HCT116 (cell line): ENCODE data around the gene TSPAN3. TPM values are rescaled to one million over a fixed set of nuclear protein-coding genes. Genes with fewer than 3 reads are reported as not detected.

Source experiments
- ATAC-seq: fragments of 200-7000 bp; cut with Tn5 transposase; 2 replicates; pipeline ENCODE4 v1.9.1; 2020; ENCODE audit warnings: mild to moderate bottlenecking, moderate library complexity
- BruUV-seq: library from RNA; stranded (reverse); fragments of 400-500 nt; replicated peaks from 2 replicates; lab custom pipeline; 2021; lab: Mats Ljungman, UMichigan
- CTCF ChIA-PET: fragments of 300-600 bp; sonication (Branson Sonifier 250); formaldehyde crosslinking; loops from one replicate; lab custom pipeline; 2021; ENCODE audit warnings: antibody characterized with exemption; lab: Charles Lee
- POLR2A ChIA-PET: fragments of 300-600, 350-600 bp; sonication (Branson Sonifier 250); formaldehyde crosslinking; loops from one replicate; lab custom pipeline; 2021; ENCODE audit warnings: antibody characterized with exemption; lab: Charles Lee
- RAD21 ChIA-PET, 2 experiments: fragments of 300-600 bp; sonication (Branson Sonifier 250); formaldehyde crosslinking; loops; one replicate each; lab custom pipeline; 2023; ENCODE audit warnings: low total read pairs in 2 of 2; ENCODE audit not compliant: uncharacterized antibody in 2 of 2, unreplicated experiment in 2 of 2, low non-redundant PET in 1 of 2; lab: Charles Lee
- DNase-seq: peaks from one replicate; pipeline ENCODE4 v3.0.0-alpha.2; 2010; ENCODE audit warnings: low read depth, low spot score
- H2AFZ ChIP-seq: fragments of 200-600 bp; shearing (Covaris generic), sonication (generic); 2 replicates; pipeline ENCODE4 v1.6.1; 2017; ENCODE audit warnings: low read depth, mixed run types, mixed read lengths, antibody characterized with exemption, low read length; ENCODE audit not compliant: poor library complexity, severe bottlenecking
- H3K27ac ChIP-seq: 2 replicates; pipeline ENCODE4 v1.5.1; 2012; ENCODE audit warnings: low read depth, low read length
- H3K27me3 ChIP-seq: fragments of 200-600 bp; sonication (generic); 2 replicates; pipeline ENCODE4 v1.6.1; 2016; ENCODE audit warnings: mixed run types, low read length, mixed read lengths; ENCODE audit not compliant: insufficient read depth
- H3K36me3 ChIP-seq, 2 experiments: fragments of 200-500 bp in 1 of 2; fragments of 200-600 bp in 1 of 2; sonication (Bioruptor generic) in 1 of 2; sonication (generic) in 1 of 2; 2 replicates each; pipeline versions ENCODE4 v1.5.1 to v1.6.1; 2014 to 2016; ENCODE audit warnings: low read length in 2 of 2, inconsistent platforms in 1 of 2, mixed read lengths in 1 of 2, mixed run types in 1 of 2; ENCODE audit not compliant: insufficient read depth in 2 of 2, control insufficient read depth in 1 of 2
- H3K4me1 ChIP-seq, 2 experiments: fragments of 200-600 bp in 1 of 2; sonication (generic) in 1 of 2; 2 replicates each; pipeline versions ENCODE4 v1.5.1 to v1.6.1; 2012 to 2017; ENCODE audit warnings: low read length in 2 of 2, inconsistent platforms in 1 of 2, mild to moderate bottlenecking in 1 of 2, mixed read lengths in 1 of 2, mixed run types in 1 of 2, moderate library complexity in 1 of 2; ENCODE audit not compliant: insufficient read depth in 2 of 2, control insufficient read depth in 1 of 2
- H3K4me2 ChIP-seq: fragments of 200-600 bp; sonication (generic); 2 replicates; pipeline ENCODE4 v1.6.1; 2017; ENCODE audit warnings: mixed run types, low read length, mixed read lengths
- H3K4me3 ChIP-seq, 2 experiments: fragments of 200-600 bp in 1 of 2; sonication (generic) in 1 of 2; replicated peaks in 1 of 2; 2 replicates each; pipeline ENCODE4 v1.5.1; 2011 to 2016; ENCODE audit warnings: low read length in 2 of 2, control low read depth in 1 of 2, low read depth in 1 of 2, mild to moderate bottlenecking in 1 of 2, mixed read lengths in 1 of 2, mixed run types in 1 of 2
- H3K79me2 ChIP-seq: fragments of 200-600 bp; sonication (generic); 2 replicates; pipeline ENCODE4 v1.6.1; 2017; ENCODE audit warnings: mild to moderate bottlenecking, mixed run types, low read length, moderate library complexity, mixed read lengths; ENCODE audit not compliant: insufficient read depth
- H3K9ac ChIP-seq: fragments of 200-600 bp; sonication (generic); 2 replicates; pipeline ENCODE4 v1.6.1; 2016; ENCODE audit warnings: low read length, mixed read lengths
- H3K9me2 ChIP-seq: fragments of 200-600 bp; sonication (generic), shearing (Covaris generic); 2 replicates; pipeline ENCODE4 v1.6.1; 2017; ENCODE audit warnings: mixed run types, mild to moderate bottlenecking, moderate library complexity; ENCODE audit not compliant: insufficient read depth
- H3K9me3 ChIP-seq, 2 experiments: fragments of 200-500 bp in 1 of 2; fragments of 200-600 bp in 1 of 2; sonication (Bioruptor generic) in 1 of 2; sonication (generic) in 1 of 2; 2 replicates each; pipeline ENCODE4 v1.6.1; 2014 to 2017; ENCODE audit warnings: low read length in 2 of 2, mixed read lengths in 2 of 2, inconsistent platforms in 1 of 2, low read depth in 1 of 2, mild to moderate bottlenecking in 1 of 2, mixed run types in 1 of 2, moderate library complexity in 1 of 2; ENCODE audit not compliant: control insufficient read depth in 1 of 2, insufficient read depth in 1 of 2
- H4K20me1 ChIP-seq: fragments of 200-600 bp; sonication (generic), shearing (Covaris generic); 2 replicates; pipeline ENCODE4 v1.6.1; 2017; ENCODE audit warnings: mixed run types, mild to moderate bottlenecking, moderate library complexity; ENCODE audit not compliant: insufficient read depth
- ATF3 ChIP-seq: IDR thresholded peaks from 2 replicates; pipeline ENCODE4 v1.6.1; 2012
- CTCF ChIP-seq, 3 experiments: fragments of 200-600 bp in 1 of 3; sonication (generic) in 1 of 3; IDR thresholded peaks in 2 of 3; conservative IDR thresholded peaks in 1 of 3; 2 replicates each; pipeline ENCODE4 v1.5.1; 2012 to 2017; ENCODE audit warnings: low read depth in 2 of 3, low read length in 2 of 3, antibody characterized with exemption in 1 of 3, borderline replicate concordance in 1 of 3, control low read depth in 1 of 3, mild to moderate bottlenecking in 1 of 3, mixed read lengths in 1 of 3, mixed run types in 1 of 3, moderate library complexity in 1 of 3; ENCODE audit not compliant: insufficient read depth in 1 of 3
- EGR1 ChIP-seq: IDR thresholded peaks from 2 replicates; pipeline ENCODE4 v1.6.1; 2012; ENCODE audit warnings: low read depth
- EZH2 ChIP-seq: fragments of 200-600 bp; sonication (generic); IDR thresholded peaks from 2 replicates; pipeline ENCODE4 v1.6.1; 2017; ENCODE audit warnings: antibody characterized with exemption, mixed run types
- EZH2phosphoT487 ChIP-seq: fragments of 200-600 bp; IDR thresholded peaks from 2 replicates; pipeline ENCODE4 v1.6.1; 2018; ENCODE audit warnings: antibody characterized with exemption, borderline replicate concordance
- FOSL1 ChIP-seq: IDR thresholded peaks from 2 replicates; pipeline ENCODE4 v1.6.1; 2012; ENCODE audit warnings: low read depth
- JUND ChIP-seq: IDR thresholded peaks from 2 replicates; pipeline ENCODE4 v1.6.1; 2012
- POLR2AphosphoS5 ChIP-seq: IDR thresholded peaks from 2 replicates; pipeline ENCODE4 v1.6.1; 2011; ENCODE audit warnings: mild to moderate bottlenecking, low read depth, low read length, moderate library complexity
- SIN3A ChIP-seq: IDR thresholded peaks from 2 replicates; pipeline ENCODE4 v1.6.1; 2012; ENCODE audit warnings: low read depth
- SRF ChIP-seq: IDR thresholded peaks from 2 replicates; pipeline ENCODE4 v1.6.1; 2012; ENCODE audit warnings: low read depth
- TCF7L2 ChIP-seq: IDR thresholded peaks from 2 replicates; pipeline ENCODE4 v1.7.0; 2011; ENCODE audit warnings: borderline replicate concordance, inconsistent platforms; ENCODE audit not compliant: insufficient read depth, insufficient read length; ENCODE audit errors: extremely low read depth
- YY1 ChIP-seq: IDR thresholded peaks from 2 replicates; pipeline ENCODE4 v1.6.1; 2011; ENCODE audit warnings: low read length, low read depth, moderate library complexity, mild to moderate bottlenecking; ENCODE audit not compliant: insufficient replicate concordance; ENCODE audit errors: extremely low read depth
- ZBTB33 ChIP-seq: IDR thresholded peaks from 2 replicates; pipeline ENCODE4 v1.6.1; 2011; ENCODE audit warnings: mild to moderate bottlenecking, low read length, moderate library complexity; ENCODE audit not compliant: insufficient replicate concordance; ENCODE audit errors: extremely low read depth
- ZFX ChIP-seq: fragments of 450-650 bp; IDR thresholded peaks from 2 replicates; pipeline ENCODE4 v1.6.1; 2017
- ZNF274 ChIP-seq: fragments of 200-500 bp; sonication (Bioruptor generic); IDR thresholded peaks from 2 replicates; pipeline ENCODE4 v1.6.1; 2014; ENCODE audit warnings: mild to moderate bottlenecking, low read depth, low read length, inconsistent platforms
- intact Hi-C: fragments of 100-400 bp; cut with micrococcal nuclease; formaldehyde crosslinking; loops from 2 replicates; pipeline ENCODE4 v1.10.0; 2022
- total RNA-seq: library from RNA; stranded (reverse); gene quantifications from one replicate; pipeline ENCODE4 v1.2.1, GENCODE V29; 2021; ENCODE audit not compliant: unreplicated experiment

Gene TSPAN3
- total RNA-seq, 1 experiment from 2014 or later, result 140 TPM

GRCh38 chr15:77022646-77023575 lies 48.0 kb downstream of the TSPAN3 start (continued):
- TF ChIP-seq CTCF (IDR thresholded peaks at IDR 0.05 in 2 of 3, conservative IDR thresholded peaks at IDR 0.05 in 1 of 3; ENCODE audit: borderline replicate concordance in 1 of 3, insufficient read depth in 1 of 3, low read depth in 2 of 3, low read length in 2 of 3), result no peak
- no peak for TF ChIP-seq SRF
- TF ChIP-seq EZH2phosphoT487, result no peak
- no peak for TF ChIP-seq EGR1
- no peak for TF ChIP-seq FOSL1
- TF ChIP-seq EZH2, result no peak
- TF ChIP-seq TCF7L2, result no peak
- TF ChIP-seq SIN3A, result no peak
- TF ChIP-seq, all 23 proteins: peak for 0

GRCh38 chr15:77021803-77022381 lies 49.0 kb downstream of the TSPAN3 start:
- H3K36me3 ChIP-seq, result no peaks in the 10 kb centered on the region
- no peaks in the 10 kb centered on the region for H3K4me1 ChIP-seq
- H3K9me3 ChIP-seq, result no peaks in the 10 kb centered on the region
- no peaks in the 10 kb centered on the region for H4K20me1 ChIP-seq
- DNase-seq (no peak), ATAC-seq (no peak)
- no peak overlapping the region for H3K9ac ChIP-seq
- H3K9me2 ChIP-seq, result no peaks in the 10 kb centered on the region
- TF ChIP-seq JUND (no peak), YY1 (no peak), ZNF274 (no peak), CTCF (IDR thresholded peaks at IDR 0.05 in 2 of 3, conservative IDR thresholded peaks at IDR 0.05 in 1 of 3; ENCODE audit: borderline replicate concordance in 1 of 3, insufficient read depth in 1 of 3, low read depth in 2 of 3, low read length in 2 of 3) (no peak), ZFX (no peak), EZH2phosphoT487 (no peak), POLR2AphosphoS5 (no peak), SIN3A (no peak), ZBTB33 (no peak), ATF3 (no peak)
- H3K4me2 ChIP-seq, result no peak overlapping the region
- ChIA-PET RAD21 (no interaction called here), CTCF (interaction anchor here (1.2 to 3.7 kb wide), 2 partner anchors 13 to 522 kb away, joined by 4 to 21 read pairs; no protein-coding TSS in a partner anchor), POLR2A (no interaction called here)
- intact Hi-C loops, result loop anchor here (5.0 kb wide), 1 partner anchor 800 kb away; no protein-coding TSS in a partner anchor
- H3K27ac ChIP-seq, result no peak overlapping the region
- no peak overlapping the region for H3K4me3 ChIP-seq
- no peak overlapping the region for H2AFZ ChIP-seq
- BruUV-seq, result no TSS peak
- H3K79me2 ChIP-seq, result no peaks in the 10 kb centered on the region
- H3K27me3 ChIP-seq, result no peaks in the 10 kb centered on the region
